Measurements from ENCODE around the gene MCU. TPM values are rescaled to one million over a fixed set of nuclear protein-coding genes. Genes with fewer than 3 reads are reported as not detected.
"Not testable (repeated sequence)": the region's sequence is repeated elsewhere in the genome, so short reads cannot be mapped to it uniquely, and the experiment has no call there.

Gene MCU
- total RNA-seq, 1 donor from 2014 or later, result 44.7 TPM

DNA sequence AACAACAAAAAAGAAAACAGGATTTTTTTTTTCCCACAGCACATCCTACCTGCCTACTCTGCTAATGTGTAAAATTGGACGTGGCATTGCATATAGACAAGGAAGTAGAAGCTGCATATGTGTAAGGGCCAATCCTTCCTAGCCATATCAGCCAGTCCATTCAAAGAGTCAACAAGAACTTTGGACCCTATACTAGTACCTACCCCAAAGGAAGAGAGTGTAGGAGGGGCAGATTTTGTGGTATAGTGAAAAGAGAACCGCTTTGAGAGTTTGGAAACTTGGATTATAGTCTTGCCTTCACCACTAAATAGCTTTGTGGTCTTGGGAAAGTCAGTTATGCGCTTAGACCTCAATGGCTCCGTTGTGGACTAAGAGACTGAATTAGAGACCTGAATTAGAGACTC, 12.1 kb upstream of the MCU start:
- Histone ChIP-seq H3K9me3 (no peaks in the 10 kb centered on the region), H3K27ac (no peak overlapping the region), H3K36me3 (no peaks in the 10 kb centered on the region), H3K4me3 (no peak overlapping the region), H3K4me1 (peaks cover 9% of the 10 kb centered on the region), H3K27me3 (no peaks in the 10 kb centered on the region)
- no peak for DNase-seq (ENCODE audit: extremely low spot score in 2 of 2)
- intact Hi-C loops (cut with DNase I), result no loop called here
- TF ChIP-seq POLR2AphosphoS5 (IDR thresholded peaks at IDR 0.05; ENCODE audit: insufficient read depth in 1 of 2, low read depth in 1 of 2) (no peak), POLR2A (IDR thresholded peaks at IDR 0.05) (no peak)
- TF ChIP-seq, protein P1, sequence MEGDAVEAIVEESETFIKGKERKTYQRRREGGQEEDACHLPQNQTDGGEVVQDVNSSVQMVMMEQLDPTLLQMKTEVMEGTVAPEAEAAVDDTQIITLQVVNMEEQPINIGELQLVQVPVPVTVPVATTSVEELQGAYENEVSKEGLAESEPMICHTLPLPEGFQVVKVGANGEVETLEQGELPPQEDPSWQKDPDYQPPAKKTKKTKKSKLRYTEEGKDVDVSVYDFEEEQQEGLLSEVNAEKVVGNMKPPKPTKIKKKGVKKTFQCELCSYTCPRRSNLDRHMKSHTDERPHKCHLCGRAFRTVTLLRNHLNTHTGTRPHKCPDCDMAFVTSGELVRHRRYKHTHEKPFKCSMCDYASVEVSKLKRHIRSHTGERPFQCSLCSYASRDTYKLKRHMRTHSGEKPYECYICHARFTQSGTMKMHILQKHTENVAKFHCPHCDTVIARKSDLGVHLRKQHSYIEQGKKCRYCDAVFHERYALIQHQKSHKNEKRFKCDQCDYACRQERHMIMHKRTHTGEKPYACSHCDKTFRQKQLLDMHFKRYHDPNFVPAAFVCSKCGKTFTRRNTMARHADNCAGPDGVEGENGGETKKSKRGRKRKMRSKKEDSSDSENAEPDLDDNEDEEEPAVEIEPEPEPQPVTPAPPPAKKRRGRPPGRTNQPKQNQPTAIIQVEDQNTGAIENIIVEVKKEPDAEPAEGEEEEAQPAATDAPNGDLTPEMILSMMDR (IDR thresholded peaks at IDR 0.05), result no peak

DNA sequence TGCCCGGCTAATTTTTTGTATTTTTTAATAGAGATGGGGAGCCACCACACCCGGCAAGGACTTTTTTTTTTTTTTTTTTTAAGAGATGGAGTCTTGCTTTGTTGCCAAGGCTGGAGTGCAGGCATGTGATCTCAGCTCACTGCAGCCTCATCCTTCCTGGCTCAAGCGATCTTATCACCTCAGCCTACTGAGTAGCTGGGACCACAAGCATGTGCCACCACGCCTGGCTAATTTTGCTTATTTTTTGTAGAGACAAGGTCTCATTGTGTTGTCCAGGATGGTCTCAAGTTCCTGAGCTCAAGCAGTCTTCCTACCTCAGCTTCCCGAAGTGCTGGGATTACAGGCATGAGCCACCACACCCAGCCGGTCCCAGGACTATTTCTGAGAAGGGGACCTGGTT, 9.3 kb upstream of the MCU start:
- intact Hi-C loops (cut with DNase I), result no loop called here
- H3K27ac ChIP-seq, result no peak overlapping the region
- TF ChIP-seq POLR2AphosphoS5 (IDR thresholded peaks at IDR 0.05; ENCODE audit: insufficient read depth in 1 of 2, low read depth in 1 of 2), result no peak
- TF ChIP-seq, protein P1 (IDR thresholded peaks at IDR 0.05), result no peak
- no peak for TF ChIP-seq POLR2A (IDR thresholded peaks at IDR 0.05)
- no peaks in the 10 kb centered on the region for H3K9me3 ChIP-seq
- no peaks in the 10 kb centered on the region for H3K4me1 ChIP-seq
- no peaks in the 10 kb centered on the region for H3K27me3 ChIP-seq
- no peaks in the 10 kb centered on the region for H3K36me3 ChIP-seq
- no peak for DNase-seq (ENCODE audit: extremely low spot score in 2 of 2)
- no peak overlapping the region for H3K4me3 ChIP-seq

GRCh38 chr10:72685264-72685921, 6.5 kb upstream of the MCU start:
- intact Hi-C loops (cut with DNase I), result no loop called here
- no peak for TF ChIP-seq POLR2A (IDR thresholded peaks at IDR 0.05)
- TF ChIP-seq POLR2AphosphoS5 (IDR thresholded peaks at IDR 0.05; ENCODE audit: insufficient read depth in 1 of 2, low read depth in 1 of 2), result no peak
- TF ChIP-seq, protein P1 (IDR thresholded peaks at IDR 0.05), result no peak
- no peak for DNase-seq (ENCODE audit: extremely low spot score in 2 of 2)
- Histone ChIP-seq H3K27me3 (no peaks in the 10 kb centered on the region), H3K9me3 (no peaks in the 10 kb centered on the region), H3K4me1 (no peaks in the 10 kb centered on the region), H3K4me3 (no peak overlapping the region), H3K27ac (no peak overlapping the region), H3K36me3 (no peaks in the 10 kb centered on the region)

- H3K4me1 ChIP-seq; DNase-seq (ENCODE audit: extremely low spot score in 2 of 2); intact Hi-C loops (cut with DNase I); H3K4me3 ChIP-seq; H3K9me3 ChIP-seq; H3K27ac ChIP-seq; H3K36me3 ChIP-seq; H3K27me3 ChIP-seq: not testable (repeated sequence)
Observed at GRCh38 chr10:72686430-72686829, 5.5 kb upstream of the MCU start.

DNA sequence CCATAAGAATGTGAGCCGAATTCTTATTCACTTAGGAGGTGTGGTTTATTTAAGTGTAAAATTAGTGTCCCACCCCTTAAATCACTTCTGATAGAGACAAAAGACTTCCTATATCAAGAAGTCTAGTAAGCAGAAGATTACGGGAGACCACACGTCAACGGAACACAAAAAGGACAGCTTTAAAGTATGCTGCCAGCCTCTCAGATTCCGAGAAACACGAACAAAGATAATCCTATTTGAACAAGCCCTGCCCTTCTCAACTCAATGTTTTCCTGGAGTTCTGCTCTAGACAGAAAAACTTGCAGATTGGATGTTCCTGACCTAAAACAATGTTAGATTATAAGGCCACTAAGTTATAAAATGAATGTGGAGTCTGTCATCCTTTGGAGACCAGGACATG, 4.9 kb upstream of the MCU start:
- H3K4me1 ChIP-seq, result peaks cover 5% of the 10 kb centered on the region
- H3K27ac ChIP-seq, result no peak overlapping the region
- no peak for DNase-seq (ENCODE audit: extremely low spot score in 2 of 2)
- intact Hi-C loops (cut with DNase I), result no loop called here
- no peaks in the 10 kb centered on the region for H3K36me3 ChIP-seq
- H3K4me3 ChIP-seq, result no peak overlapping the region
- no peaks in the 10 kb centered on the region for H3K9me3 ChIP-seq
- TF ChIP-seq POLR2AphosphoS5 (IDR thresholded peaks at IDR 0.05; ENCODE audit: insufficient read depth in 1 of 2, low read depth in 1 of 2) (no peak), POLR2A (IDR thresholded peaks at IDR 0.05) (no peak)
- TF ChIP-seq, protein P1 (IDR thresholded peaks at IDR 0.05), result no peak
- H3K27me3 ChIP-seq, result no peaks in the 10 kb centered on the region
